ENCODE results near the gene DPP7. TPM values are rescaled to one million over a fixed set of nuclear protein-coding genes. Genes with fewer than 3 reads are reported as not detected.

DPP7 gene
- total RNA-seq, 1 experiment from 2014 or later = 291 TPM

GRCh38 chr9:137085920-137086530, 28.5 kb downstream of the DPP7 start:
- ChIA-PET CTCF (interaction anchor here (0.8 to 4.8 kb wide), 14 partner anchors 17 to 325 kb away, joined by 3 to 49 read pairs (median 4); partner anchors contain the start of genes AJM1, NPDC1, RNF224 and SAPCD2), RAD21 (ENCODE audit: low non-redundant PET in 1 of 2, low total read pairs in 2 of 2, uncharacterized antibody in 2 of 2, unreplicated experiment in 2 of 2) (interaction anchor here (1.5 to 2.1 kb wide), 2 partner anchors 18 kb away, joined by 5 to 12 read pairs; no protein-coding TSS in a partner anchor), POLR2A (interaction anchor here (0.8 to 4.8 kb wide), 12 partner anchors 9 to 155 kb away, joined by 3 to 43 read pairs (median 4); partner anchors contain the start of genes LCNL1, SAPCD2, TUBB4B and UAP1L1)
- peak overlapping the region; percentile 67 to 96 for H3K4me3 ChIP-seq (replicated peaks in 1 of 2; ENCODE audit: low read depth in 1 of 2, low read length in 2 of 2)
- peaks cover 38 to 59% of the 10 kb centered on the region in 2 experiments for H3K4me1 ChIP-seq (ENCODE audit: control insufficient read depth in 1 of 2, insufficient read depth in 2 of 2, low read length in 2 of 2)
- intact Hi-C loops (cut with micrococcal nuclease) = loop anchor here (1.0 kb wide), 1 partner anchor 32 kb away; no protein-coding TSS in a partner anchor
- peaks cover 13% of the 10 kb centered on the region; the same call in 1 of the 2 replicates for H3K79me2 ChIP-seq (ENCODE audit: insufficient read depth, low read length)
- no TSS peak for BruUV-seq (replicated peaks)
- no peak for TF ChIP-seq EGR1 (IDR thresholded peaks at IDR 0.05; ENCODE audit: low read depth)
- TF ChIP-seq ZFX (IDR thresholded peaks at IDR 0.05) = peak; percentile 86
- no peak for TF ChIP-seq CBX3 (IDR thresholded peaks at IDR 0.05; ENCODE audit: low read depth)
- no peak for TF ChIP-seq ATF3 (IDR thresholded peaks at IDR 0.05)
- TF ChIP-seq RAD21 (IDR thresholded peaks at IDR 0.05; ENCODE audit: low read depth) = no peak
- H4K20me1 ChIP-seq (ENCODE audit: insufficient read depth) = no peaks in the 10 kb centered on the region
- DNase-seq (ENCODE audit: low read depth, low spot score) = no peak
- H3K4me2 ChIP-seq (ENCODE audit: low read length) = peak overlapping the region; percentile 98
- no peaks in the 10 kb centered on the region for H3K9me3 ChIP-seq (ENCODE audit: control insufficient read depth in 1 of 2, insufficient read depth in 1 of 2, low read depth in 1 of 2, low read length in 2 of 2)
- 0 out of 4 replicates have a peak, but pooled peaks cover 0 to 4% of the 10 kb centered on the region in 2 experiments for H3K36me3 ChIP-seq (ENCODE audit: control insufficient read depth in 1 of 2, insufficient read depth in 2 of 2, low read length in 2 of 2)
- H3K9me2 ChIP-seq (ENCODE audit: insufficient read depth) = no peaks in the 10 kb centered on the region
- no peaks in the 10 kb centered on the region for H3K27me3 ChIP-seq (ENCODE audit: insufficient read depth, low read length)
- H2AFZ ChIP-seq (ENCODE audit: low read depth, low read length, poor library complexity, severe bottlenecking) = no peak overlapping the region
- peak overlapping the region; percentile 98 for H3K27ac ChIP-seq (ENCODE audit: low read depth, low read length)
- H3K9ac ChIP-seq (ENCODE audit: low read length) = peak overlapping the region; percentile 80
- peak; percentile 15 for ATAC-seq

GRCh38 chr9:137084526-137084925, 30.0 kb downstream of the DPP7 start:
- intact Hi-C loops (cut with micrococcal nuclease) = no loop called here
- Histone ChIP-seq H2AFZ (ENCODE audit: low read depth, low read length, poor library complexity, severe bottlenecking) (no peak overlapping the region), H4K20me1 (ENCODE audit: insufficient read depth) (no peaks in the 10 kb centered on the region), H3K4me2 (ENCODE audit: low read length) (peak overlapping the region; percentile 98), H3K36me3 (ENCODE audit: control insufficient read depth in 1 of 2, insufficient read depth in 2 of 2, low read length in 2 of 2) (peaks cover 0 to 5% of the 10 kb centered on the region in 2 experiments; a peak in 1 of 4 replicates), H3K4me3 (replicated peaks in 1 of 2; ENCODE audit: low read depth in 1 of 2, low read length in 2 of 2) (no peak overlapping the region), H3K79me2 (ENCODE audit: insufficient read depth, low read length) (peaks cover 13% of the 10 kb centered on the region; the same call in 1 of the 2 replicates), H3K9me3 (ENCODE audit: control insufficient read depth in 1 of 2, insufficient read depth in 1 of 2, low read depth in 1 of 2, low read length in 2 of 2) (no peaks in the 10 kb centered on the region), H3K27me3 (ENCODE audit: insufficient read depth, low read length) (no peaks in the 10 kb centered on the region), H3K9me2 (ENCODE audit: insufficient read depth) (no peaks in the 10 kb centered on the region), H3K9ac (ENCODE audit: low read length) (peak overlapping the region; percentile 50; the same call in 1 of the 2 replicates), H3K27ac (ENCODE audit: low read depth, low read length) (peak overlapping the region; percentile 98), H3K4me1 (ENCODE audit: control insufficient read depth in 1 of 2, insufficient read depth in 2 of 2, low read length in 2 of 2) (peaks cover 38 to 59% of the 10 kb centered on the region in 2 experiments)
- ATAC-seq = no peak
- CTCF ChIA-PET = interaction anchor here (1.6 to 4.8 kb wide), 3 partner anchors 15 to 38 kb away, joined by 3 to 49 read pairs (median 9); partner anchors contain the start of genes NPDC1 and SAPCD2
- no TSS peak for BruUV-seq (replicated peaks)
- POLR2A ChIA-PET = interaction anchor here (0.7 to 4.8 kb wide), 3 partner anchors 15 to 125 kb away, joined by 3 to 43 read pairs (median 3); partner anchors contain the start of gene SAPCD2
- no peak for TF ChIP-seq YY1 (IDR thresholded peaks at IDR 0.05; ENCODE audit: extremely low read depth, insufficient replicate concordance, low read depth, low read length)
- no peak for TF ChIP-seq TCF7L2 (IDR thresholded peaks at IDR 0.05; ENCODE audit: borderline replicate concordance, extremely low read depth, insufficient read depth, insufficient read length)
- TF ChIP-seq POLR2A (IDR thresholded peaks at IDR 0.05; ENCODE audit: borderline replicate concordance, extremely low read depth, insufficient read depth, insufficient read length) = no peak
- TF ChIP-seq FOSL1 (IDR thresholded peaks at IDR 0.05; ENCODE audit: low read depth) = no peak
- no peak for TF ChIP-seq MAX (IDR thresholded peaks at IDR 0.05)
- TF ChIP-seq ATF3 (IDR thresholded peaks at IDR 0.05) = no peak
- no peak for TF ChIP-seq REST (IDR thresholded peaks at IDR 0.05; ENCODE audit: low read depth)
- TF ChIP-seq CBX3 (IDR thresholded peaks at IDR 0.05; ENCODE audit: low read depth) = no peak
- TF ChIP-seq EZH2 (IDR thresholded peaks at IDR 0.05) = no peak
- DNase-seq (ENCODE audit: low read depth, low spot score) = no peak
- RAD21 ChIA-PET (ENCODE audit: low non-redundant PET in 1 of 2, low total read pairs in 2 of 2, uncharacterized antibody in 2 of 2, unreplicated experiment in 2 of 2) = no interaction called here
